ELF-1 (cell line): ENCODE results near the gene MROH9.
A peak's percentile ranks its signal among the peaks of the same experiment; 100 is the strongest.

Source experiments
- DNase-seq: peaks from one replicate; pipeline ENCODE4 v3.0.0-alpha.2; 2016; ENCODE audit warnings: low read depth, low spot score

The MROH9 gene

DNA sequence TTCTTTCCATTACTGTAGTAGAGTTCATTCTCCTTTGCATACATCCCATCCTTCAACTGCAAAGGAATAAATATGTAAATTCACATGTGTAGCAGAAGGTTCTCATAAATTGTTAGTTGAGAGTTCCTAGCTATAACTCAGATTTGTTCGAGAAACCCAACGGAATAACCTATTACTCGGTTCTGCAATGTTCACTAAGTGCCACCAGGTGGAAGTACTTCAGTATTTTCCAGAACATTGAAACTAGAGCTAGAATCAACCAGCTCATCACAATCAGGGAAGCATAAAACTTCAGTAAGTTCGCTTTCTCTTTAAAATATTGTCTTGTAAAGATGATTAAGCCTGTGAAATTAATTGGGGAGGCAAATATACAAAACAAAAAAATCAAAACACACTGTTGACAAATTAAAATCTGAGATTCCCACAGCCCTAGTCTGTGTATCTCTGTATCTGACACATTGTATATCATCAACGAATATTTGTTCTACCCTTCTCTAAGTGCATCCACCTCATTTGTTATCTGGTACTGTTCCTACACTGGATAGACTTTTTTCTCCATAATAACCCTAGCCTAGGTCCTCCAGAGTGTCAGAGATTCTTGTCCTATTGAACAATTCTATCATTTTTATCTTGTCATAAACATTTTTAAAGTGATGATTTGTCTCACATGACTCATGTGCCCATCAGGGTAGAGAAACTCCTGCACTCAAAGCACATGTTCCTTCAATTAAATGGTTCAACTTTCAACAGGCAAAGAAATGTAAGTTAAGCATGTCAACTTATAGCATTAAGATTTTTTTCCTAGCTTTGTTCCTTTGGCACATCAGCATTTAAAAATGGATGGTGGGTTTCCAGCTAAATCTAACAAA, 31.9 kb downstream of the MROH9 start:
- DNase-seq: no peak

DNA sequence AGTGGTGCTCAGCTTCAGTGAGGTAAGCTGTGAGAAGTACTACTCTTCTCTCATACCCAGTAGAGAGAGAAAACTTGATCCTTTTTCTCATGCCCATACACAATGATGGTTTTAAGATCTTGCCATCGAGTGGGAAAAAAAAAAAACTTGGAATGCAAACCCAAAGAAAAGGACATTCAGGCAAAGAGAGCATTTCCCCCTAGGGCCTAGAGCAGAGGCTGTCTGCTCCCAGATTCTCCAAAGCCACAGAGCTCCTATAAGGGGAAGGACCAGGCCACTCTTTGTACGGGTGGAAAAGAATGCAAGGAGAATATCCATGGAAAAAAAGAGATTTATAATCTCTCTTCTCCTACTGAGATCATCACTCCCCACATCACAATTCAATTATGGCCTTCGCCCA, 34.9 kb downstream of the MROH9 start:
- DNase-seq: peak; percentile 23

DNA sequence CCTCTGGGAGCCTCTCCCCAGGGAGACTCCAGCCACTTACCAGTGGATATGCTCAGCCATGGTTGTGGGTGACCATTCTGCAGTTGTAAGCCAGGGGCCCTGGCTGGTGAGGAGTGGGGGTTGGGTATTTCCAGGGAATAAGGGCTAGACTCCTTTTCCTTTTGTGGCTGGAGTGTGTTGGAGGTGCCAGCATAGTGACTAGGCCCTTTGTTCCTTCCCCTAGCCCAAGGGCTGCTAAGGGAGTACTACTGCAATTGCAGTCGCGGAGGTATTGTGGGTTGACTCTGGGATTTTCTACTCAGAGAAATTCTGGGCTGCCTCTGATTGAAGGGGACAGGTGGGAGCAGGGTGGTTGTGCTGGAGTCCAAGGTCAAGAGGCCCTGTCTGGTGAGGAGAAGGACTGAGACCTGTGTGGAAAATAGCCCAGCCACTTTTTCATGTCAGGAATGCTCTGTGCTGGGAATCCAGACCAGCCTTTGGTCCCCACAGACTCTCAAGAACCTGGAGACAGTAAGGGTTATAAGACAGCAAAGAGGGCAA, 43.1 kb downstream of the MROH9 start:
- DNase-seq: no peak

GRCh38 chr1:170985406-170985805, 50.1 kb downstream of the MROH9 start:
- DNase-seq: no peak

DNA sequence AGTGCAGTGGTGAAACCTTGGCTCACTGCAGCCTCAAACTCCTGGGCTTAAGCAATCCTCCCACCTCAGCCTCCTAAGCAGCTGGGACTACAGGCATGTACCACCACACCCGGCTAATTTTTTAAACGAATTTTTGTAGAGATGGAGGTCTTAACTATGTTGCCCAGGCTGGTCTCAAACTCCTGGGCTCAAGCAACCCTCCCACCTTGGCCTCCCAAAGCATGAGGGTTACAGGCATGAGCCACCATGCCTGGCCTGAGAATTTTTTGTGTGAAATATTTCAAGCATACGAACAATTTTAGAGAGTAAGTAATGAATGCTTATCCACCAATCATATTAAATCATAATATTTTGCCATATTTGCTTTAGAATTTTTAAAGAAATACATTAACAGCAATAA, 51.6 kb downstream of the MROH9 start:
- DNase-seq: no peak

DNA sequence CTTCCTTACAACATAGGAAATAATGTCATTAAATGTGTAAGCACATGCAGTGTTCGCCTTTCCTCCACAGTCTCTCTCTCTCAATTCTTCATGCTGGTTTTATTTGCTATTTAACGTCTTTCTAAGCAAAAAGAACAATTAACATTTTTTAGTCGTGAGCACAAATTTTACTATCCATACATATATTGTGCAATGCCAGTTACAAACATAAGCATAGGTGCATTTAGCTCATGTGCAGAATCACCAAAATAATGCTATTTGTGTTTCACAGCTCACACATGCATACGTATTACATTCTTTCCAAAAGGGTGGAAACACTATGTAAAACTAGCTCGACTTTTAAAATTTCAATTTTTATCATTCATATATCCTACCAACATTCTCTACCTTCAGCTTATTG, 52.1 kb downstream of the MROH9 start:
- DNase-seq: no peak

- DNase-seq: no peak
Observed at GRCh38 chr1:170993151-170993550, 57.8 kb downstream of the MROH9 start.

GRCh38 chr1:170993717-170994116, 58.4 kb downstream of the MROH9 start:
- no peak for DNase-seq

- DNase-seq: no peak
Observed at GRCh38 chr1:171014880-171015279, 79.5 kb downstream of the MROH9 start.

DNA sequence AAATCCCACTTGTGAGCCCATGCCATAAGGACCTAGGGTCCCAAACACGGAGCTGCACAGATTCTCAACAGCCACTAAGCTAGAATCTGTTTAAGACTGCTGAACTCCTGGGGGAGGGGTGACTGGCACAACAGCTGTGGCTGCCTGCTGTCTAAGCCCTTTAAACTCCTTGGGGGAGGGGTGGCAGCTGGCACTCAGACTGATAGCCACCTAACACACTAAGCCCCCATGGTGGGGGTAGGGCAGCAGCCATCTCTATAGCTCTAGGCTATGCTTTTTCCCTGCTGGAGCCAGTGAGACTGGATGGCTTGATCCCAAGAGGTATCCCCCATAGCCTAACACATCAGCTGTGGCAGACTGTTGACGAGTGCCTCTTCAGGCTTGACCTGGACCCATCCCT, 82.1 kb downstream of the MROH9 start:
- DNase-seq: no peak

- no peak for DNase-seq
Observed at GRCh38 chr1:171019971-171020370, 84.6 kb downstream of the MROH9 start.

DNA sequence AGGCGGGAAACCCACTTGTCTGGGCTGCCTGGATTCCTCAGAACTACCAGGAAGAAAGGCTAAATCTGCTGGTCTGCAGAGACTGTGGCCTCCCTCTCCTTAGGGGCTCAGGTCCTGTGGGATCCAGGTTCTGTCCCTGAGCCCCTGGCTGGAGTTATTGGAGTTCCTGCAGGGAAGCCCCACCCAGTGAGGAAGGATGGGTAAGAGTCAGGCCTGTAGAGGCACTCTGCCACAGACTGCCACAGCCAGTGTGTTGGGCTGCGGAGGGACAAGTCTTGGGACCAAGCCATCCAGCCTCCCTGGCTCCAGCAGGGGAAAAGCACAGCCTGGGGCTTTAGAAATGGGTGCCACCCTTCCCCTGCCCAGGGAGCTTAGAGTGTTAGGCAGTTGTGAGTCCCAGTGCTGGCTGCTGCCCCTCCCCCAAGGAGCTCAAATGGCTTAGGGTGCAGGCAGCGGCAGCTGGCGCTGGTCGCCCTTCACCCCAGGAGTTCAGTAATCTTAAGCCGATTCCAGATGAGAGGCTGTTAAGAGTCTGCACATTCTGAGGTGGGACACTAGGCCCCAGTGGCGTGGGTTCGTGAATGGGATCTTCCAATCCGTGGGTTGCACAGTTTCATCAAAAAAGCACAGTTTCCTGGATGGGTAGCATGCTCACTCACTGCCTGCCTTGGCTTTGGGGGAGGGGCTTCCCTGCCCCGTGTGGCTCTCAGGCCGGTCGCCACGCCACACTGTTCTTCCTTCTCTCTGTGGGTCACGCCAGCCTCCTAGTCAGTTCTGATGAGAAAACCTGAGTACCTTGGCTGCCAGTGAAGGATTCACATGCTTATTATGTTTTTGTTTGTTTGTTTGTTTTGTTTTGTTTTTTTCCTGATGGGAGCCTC, 97.7 kb downstream of the MROH9 start:
- peak; percentile 8 for DNase-seq

- DNase-seq: no peak
Observed at GRCh38 chr1:171037626-171038025, 102.3 kb downstream of the MROH9 start.

GRCh38 chr1:171038284-171038683, 103.0 kb downstream of the MROH9 start:
- DNase-seq: no peak

GRCh38 chr1:171048014-171048413, 112.7 kb downstream of the MROH9 start:
- no peak for DNase-seq

DNA sequence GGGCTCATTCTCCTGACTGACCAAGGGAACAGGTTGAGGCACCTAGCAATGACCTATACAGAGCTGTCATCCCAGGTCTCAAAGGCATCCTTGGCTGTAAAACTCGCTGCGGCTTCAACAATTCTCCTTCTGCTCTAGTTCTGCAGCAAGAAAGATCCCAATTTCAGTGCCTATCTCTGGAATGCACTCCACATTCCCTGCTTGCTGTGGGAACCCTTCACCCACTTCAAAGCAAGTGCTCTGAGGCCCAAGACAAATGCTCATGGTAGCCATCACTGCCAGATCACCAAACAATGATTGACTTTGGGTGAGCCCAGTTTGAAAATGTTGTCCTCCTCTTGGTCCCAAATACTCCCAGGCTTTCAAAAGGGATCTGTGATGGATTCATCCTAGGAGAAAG, 117.6 kb downstream of the MROH9 start:
- DNase-seq: no peak

- peak; percentile 1 for DNase-seq
Observed at GRCh38 chr1:171055966-171056643, 120.8 kb downstream of the MROH9 start.

DNA sequence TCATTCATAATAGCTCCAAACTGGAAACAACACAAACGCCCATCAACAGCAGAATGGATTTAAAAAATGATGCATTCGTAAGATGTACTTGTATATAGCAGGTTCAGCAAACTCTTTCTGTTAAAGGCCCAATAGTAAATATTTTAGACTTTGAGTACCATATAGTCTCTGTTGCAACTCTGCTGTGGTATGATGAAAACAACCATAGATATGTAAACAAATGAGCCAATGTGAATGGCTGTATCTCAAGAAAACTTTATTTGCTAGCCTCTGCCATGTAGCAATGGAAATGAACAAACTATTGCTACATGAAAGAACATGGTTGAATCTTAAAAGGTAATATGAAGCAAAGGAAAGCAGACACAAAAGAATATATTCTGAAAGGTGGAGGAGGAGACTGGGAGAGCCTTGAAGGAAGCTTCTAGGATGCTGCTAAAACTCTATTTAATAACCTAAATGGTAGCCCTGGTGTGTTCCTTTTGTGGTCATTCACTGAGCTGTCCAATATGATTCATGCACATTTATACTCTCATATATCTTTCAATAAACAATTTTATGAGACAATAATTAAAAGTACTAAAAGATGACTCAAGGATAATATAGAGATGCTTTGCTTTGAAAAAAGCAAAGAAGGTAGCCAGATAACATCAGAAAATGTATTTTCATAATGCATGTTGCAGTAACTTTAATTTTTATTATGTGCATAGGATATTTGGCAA, 126.2 kb downstream of the MROH9 start:
- DNase-seq: no peak

DNA sequence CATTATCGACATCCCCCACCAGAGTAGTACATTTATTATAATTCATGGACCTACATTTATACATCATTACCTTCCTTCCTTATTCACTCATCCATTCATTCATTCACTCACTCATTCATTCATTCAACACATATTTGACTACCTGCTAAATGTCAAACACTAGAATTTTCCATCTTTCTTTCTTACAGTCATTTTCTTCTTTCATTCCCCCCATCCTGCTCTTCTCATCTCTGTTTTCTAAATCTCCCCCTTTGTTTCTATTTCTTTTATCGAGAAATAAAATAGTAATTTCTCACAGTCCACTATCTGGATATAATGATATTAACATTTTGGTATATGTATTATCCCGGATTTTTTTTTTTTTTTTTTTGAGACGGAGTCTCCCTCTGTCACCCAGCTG, 127.6 kb downstream of the MROH9 start:
- no peak for DNase-seq

DNA sequence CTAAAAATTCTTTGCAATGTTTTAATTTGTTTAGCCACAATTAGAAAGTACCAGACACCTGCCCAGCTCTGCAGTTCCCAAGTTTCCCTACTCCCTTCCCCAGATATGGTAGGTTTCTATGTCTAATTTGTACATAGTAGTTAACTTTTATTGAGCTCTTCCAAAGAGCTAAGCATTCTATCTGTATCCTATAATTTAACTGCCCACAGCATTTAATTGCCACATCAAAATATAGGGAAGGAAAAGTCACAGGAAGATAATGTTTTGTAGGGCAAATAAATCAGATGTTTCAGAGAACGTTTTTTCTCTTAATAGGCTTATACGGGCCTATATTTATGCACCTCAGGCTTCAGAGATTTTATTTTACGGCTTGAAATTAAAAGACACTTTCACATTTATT, 139.7 kb downstream of the MROH9 start:
- no peak for DNase-seq

- DNase-seq: no peak
Observed at GRCh38 chr1:171081314-171081753, 146.0 kb downstream of the MROH9 start.
